ENCODE measurements around the gene G2E3. TPM values are rescaled to one million over a fixed set of nuclear protein-coding genes. Genes with fewer than 3 reads are reported as not detected.

The G2E3 gene
- total RNA-seq: 7.2 and 19.8 TPM in 2 replicates

GRCh38 chr14:30558675-30559555 is at the start of gene G2E3:
Gene G2E3 (plus strand): TSS chr14:30559158. CDS start chr14:30581080, 21,922 bp downstream.

GRCh38 chr14:30621940-30622830 is 63.2 kb downstream of the G2E3 start, which contains the start of gene SCFD1:
Gene SCFD1 (plus strand): TSS chr14:30622319. CDS start chr14:30622339, 20 bp downstream.

Other genes starting within 250 kb of the G2E3 start
- 53.3 and 64.7 TPM in 2 replicates for gene SCFD1, start 63.2 kb downstream of the G2E3 start, total RNA-seq

All from myometrial cell (primary cell).